ENCODE measurements around the gene GTF2IRD1. TPM values are rescaled to one million over a fixed set of nuclear protein-coding genes. Genes with fewer than 3 reads are reported as not detected.
"Not testable (repeated sequence)": the region's sequence is repeated elsewhere in the genome, so short reads cannot be mapped to it uniquely, and the experiment has no call there.

GTF2IRD1 gene
- polyA plus RNA-seq, 3 donors: not detected

DNA sequence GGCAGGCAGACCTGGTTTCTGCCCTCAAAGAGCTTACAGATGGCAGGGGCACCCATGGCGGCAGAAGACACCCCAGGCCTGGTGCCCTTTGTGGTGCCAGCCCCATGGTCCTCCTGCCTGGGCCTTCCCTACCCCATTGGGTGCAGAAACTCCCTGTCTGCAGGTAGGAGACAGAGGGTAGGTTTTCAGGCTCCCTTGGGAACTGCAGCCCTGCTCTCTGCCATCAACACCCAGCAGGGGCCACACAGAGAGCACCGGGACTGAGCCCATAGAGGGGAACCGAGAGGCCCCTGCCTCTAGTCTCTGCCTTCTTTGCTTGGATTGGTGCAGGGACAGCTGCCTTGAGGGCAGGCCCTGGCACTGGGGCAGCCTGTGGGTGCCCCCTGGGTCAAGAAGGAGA is 52.6 kb downstream of the GTF2IRD1 start:
- Histone ChIP-seq H3K4me1 (ENCODE audit: control insufficient read depth in 1 of 2, insufficient read depth in 2 of 2, low read length in 2 of 2) (no peaks in the 10 kb centered on the region), H3K4me2 (replicated peaks; ENCODE audit: extremely low read depth, low read length, poor library complexity, severe bottlenecking) (no peak overlapping the region), H3K9ac (ENCODE audit: insufficient read depth, low read length, poor library complexity, severe bottlenecking) (no peak overlapping the region), H3K36me3 (replicated peaks in 1 of 2; ENCODE audit: control insufficient read depth in 1 of 2, insufficient read depth in 2 of 2, low read length in 2 of 2) (no peaks in the 10 kb centered on the region), H2AFZ (ENCODE audit: insufficient read depth, low read depth, low read length, poor library complexity, severe bottlenecking) (no peak overlapping the region), H3K27me3 (ENCODE audit: control insufficient read depth in 2 of 2, insufficient read depth in 2 of 2, low read length in 2 of 2) (no peaks in the 10 kb centered on the region), H3K79me2 (ENCODE audit: insufficient read depth, low read length) (no peaks in the 10 kb centered on the region), H3K27ac (ENCODE audit: low read depth in 1 of 2, low read length in 2 of 2) (no peak overlapping the region), H3K4me3 (replicated peaks in 1 of 3; ENCODE audit: low read depth in 2 of 3, low read length in 3 of 3) (no peak overlapping the region), H3K9me3 (replicated peaks in 1 of 2; ENCODE audit: control insufficient read depth in 1 of 2, insufficient read depth in 1 of 2, low read length in 2 of 2) (no peaks in the 10 kb centered on the region), H4K20me1 (ENCODE audit: insufficient read depth, low read length) (no peaks in the 10 kb centered on the region)
- WGBS (ENCODE audit: insufficient coverage): 100% methylated on average over 2 of the region's 3 CpGs
- DNase-seq: no peak
- no peak overlapping the region for H3K27ac Mint-ChIP-seq
- H3K36me3 Mint-ChIP-seq: no peaks in the 10 kb centered on the region
- peaks cover 0 to 3% (median 2%) of the 10 kb centered on the region in 3 donors for H3K27me3 Mint-ChIP-seq (ENCODE audit: low read depth in 3 of 3)
- TF ChIP-seq, protein P1, sequence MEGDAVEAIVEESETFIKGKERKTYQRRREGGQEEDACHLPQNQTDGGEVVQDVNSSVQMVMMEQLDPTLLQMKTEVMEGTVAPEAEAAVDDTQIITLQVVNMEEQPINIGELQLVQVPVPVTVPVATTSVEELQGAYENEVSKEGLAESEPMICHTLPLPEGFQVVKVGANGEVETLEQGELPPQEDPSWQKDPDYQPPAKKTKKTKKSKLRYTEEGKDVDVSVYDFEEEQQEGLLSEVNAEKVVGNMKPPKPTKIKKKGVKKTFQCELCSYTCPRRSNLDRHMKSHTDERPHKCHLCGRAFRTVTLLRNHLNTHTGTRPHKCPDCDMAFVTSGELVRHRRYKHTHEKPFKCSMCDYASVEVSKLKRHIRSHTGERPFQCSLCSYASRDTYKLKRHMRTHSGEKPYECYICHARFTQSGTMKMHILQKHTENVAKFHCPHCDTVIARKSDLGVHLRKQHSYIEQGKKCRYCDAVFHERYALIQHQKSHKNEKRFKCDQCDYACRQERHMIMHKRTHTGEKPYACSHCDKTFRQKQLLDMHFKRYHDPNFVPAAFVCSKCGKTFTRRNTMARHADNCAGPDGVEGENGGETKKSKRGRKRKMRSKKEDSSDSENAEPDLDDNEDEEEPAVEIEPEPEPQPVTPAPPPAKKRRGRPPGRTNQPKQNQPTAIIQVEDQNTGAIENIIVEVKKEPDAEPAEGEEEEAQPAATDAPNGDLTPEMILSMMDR (IDR thresholded peaks at IDR 0.05): no peak
- H3K9me3 Mint-ChIP-seq: peaks cover 0 to 4% (median 0%) of the 10 kb centered on the region in 7 donors
- no peaks in the 10 kb centered on the region for H3K4me1 Mint-ChIP-seq
- intact Hi-C loops (cut with micrococcal nuclease): no loop called here
- no peak overlapping the region for H3K4me3 Mint-ChIP-seq

- Mint-ChIP-seq H3K4me1 (no peaks in the 10 kb centered on the region), H3K36me3 (no peaks in the 10 kb centered on the region), H3K27me3 (ENCODE audit: low read depth in 3 of 3) (peaks cover 0 to 3% (median 2%) of the 10 kb centered on the region in 3 donors), H3K27ac (peak overlapping the region in 1 of 7 donors; percentile 48), H3K4me3 (no peak overlapping the region), H3K9me3 (peaks cover 0 to 4% (median 0%) of the 10 kb centered on the region in 7 donors)
- TF ChIP-seq, protein P1 (IDR thresholded peaks at IDR 0.05): no peak
- no peaks in the 10 kb centered on the region for H3K36me3 ChIP-seq (replicated peaks in 1 of 2; ENCODE audit: control insufficient read depth in 1 of 2, insufficient read depth in 2 of 2, low read length in 2 of 2)
- no peak for DNase-seq
- H3K27me3 ChIP-seq (ENCODE audit: control insufficient read depth in 2 of 2, insufficient read depth in 2 of 2, low read length in 2 of 2): no peaks in the 10 kb centered on the region
- WGBS (ENCODE audit: insufficient coverage): 95% methylated on average over 16 of the region's 21 CpGs
- intact Hi-C loops (cut with micrococcal nuclease): no loop called here
- no peaks in the 10 kb centered on the region for H3K9me3 ChIP-seq (replicated peaks in 1 of 2; ENCODE audit: control insufficient read depth in 1 of 2, insufficient read depth in 1 of 2, low read length in 2 of 2)
- H3K4me1 ChIP-seq (ENCODE audit: control insufficient read depth in 1 of 2, insufficient read depth in 2 of 2, low read length in 2 of 2): no peaks in the 10 kb centered on the region
- H3K4me2 ChIP-seq (replicated peaks; ENCODE audit: extremely low read depth, low read length, poor library complexity, severe bottlenecking): no peak overlapping the region
- H4K20me1 ChIP-seq (ENCODE audit: insufficient read depth, low read length): no peaks in the 10 kb centered on the region
- H2AFZ ChIP-seq (ENCODE audit: insufficient read depth, low read depth, low read length, poor library complexity, severe bottlenecking): no peak overlapping the region
- no peak overlapping the region for H3K4me3 ChIP-seq (replicated peaks in 1 of 3; ENCODE audit: low read depth in 2 of 3, low read length in 3 of 3)
- H3K79me2 ChIP-seq (ENCODE audit: insufficient read depth, low read length): no peaks in the 10 kb centered on the region
- no peak overlapping the region for H3K27ac ChIP-seq (ENCODE audit: low read depth in 1 of 2, low read length in 2 of 2)
- H3K9ac ChIP-seq (ENCODE audit: insufficient read depth, low read length, poor library complexity, severe bottlenecking): no peak overlapping the region
Observed at GRCh38 chr7:74507538-74508319, 54.0 kb downstream of the GTF2IRD1 start.

- H3K27ac ChIP-seq (ENCODE audit: low read depth in 1 of 2, low read length in 2 of 2); H3K9me3 ChIP-seq (replicated peaks in 1 of 2; ENCODE audit: control insufficient read depth in 1 of 2, insufficient read depth in 1 of 2, low read length in 2 of 2); H3K27me3 Mint-ChIP-seq (ENCODE audit: low read depth in 3 of 3); H2AFZ ChIP-seq (ENCODE audit: insufficient read depth, low read depth, low read length, poor library complexity, severe bottlenecking); H4K20me1 ChIP-seq (ENCODE audit: insufficient read depth, low read length); H3K4me1 Mint-ChIP-seq; H3K79me2 ChIP-seq (ENCODE audit: insufficient read depth, low read length); H3K4me1 ChIP-seq (ENCODE audit: control insufficient read depth in 1 of 2, insufficient read depth in 2 of 2, low read length in 2 of 2); H3K9me3 Mint-ChIP-seq; H3K9ac ChIP-seq (ENCODE audit: insufficient read depth, low read length, poor library complexity, severe bottlenecking); H3K4me2 ChIP-seq (replicated peaks; ENCODE audit: extremely low read depth, low read length, poor library complexity, severe bottlenecking); H3K36me3 Mint-ChIP-seq; DNase-seq; H3K36me3 ChIP-seq (replicated peaks in 1 of 2; ENCODE audit: control insufficient read depth in 1 of 2, insufficient read depth in 2 of 2, low read length in 2 of 2); intact Hi-C loops (cut with micrococcal nuclease); H3K27ac Mint-ChIP-seq; H3K4me3 Mint-ChIP-seq; H3K4me3 ChIP-seq (replicated peaks in 1 of 3; ENCODE audit: low read depth in 2 of 3, low read length in 3 of 3); H3K27me3 ChIP-seq (ENCODE audit: control insufficient read depth in 2 of 2, insufficient read depth in 2 of 2, low read length in 2 of 2): not testable (repeated sequence)
- 100% methylated on average over 1 of the region's 10 CpGs for WGBS (ENCODE audit: insufficient coverage)
Observed at GRCh38 chr7:74509453-74509852, 55.7 kb downstream of the GTF2IRD1 start.

All from CD14-positive monocyte (primary cell).